ENCODE data around the gene HTR3C.
"Not testable (repeated sequence)": the region's sequence is repeated elsewhere in the genome, so short reads cannot be mapped to it uniquely, and the experiment has no call there.

The HTR3C gene, protein sequence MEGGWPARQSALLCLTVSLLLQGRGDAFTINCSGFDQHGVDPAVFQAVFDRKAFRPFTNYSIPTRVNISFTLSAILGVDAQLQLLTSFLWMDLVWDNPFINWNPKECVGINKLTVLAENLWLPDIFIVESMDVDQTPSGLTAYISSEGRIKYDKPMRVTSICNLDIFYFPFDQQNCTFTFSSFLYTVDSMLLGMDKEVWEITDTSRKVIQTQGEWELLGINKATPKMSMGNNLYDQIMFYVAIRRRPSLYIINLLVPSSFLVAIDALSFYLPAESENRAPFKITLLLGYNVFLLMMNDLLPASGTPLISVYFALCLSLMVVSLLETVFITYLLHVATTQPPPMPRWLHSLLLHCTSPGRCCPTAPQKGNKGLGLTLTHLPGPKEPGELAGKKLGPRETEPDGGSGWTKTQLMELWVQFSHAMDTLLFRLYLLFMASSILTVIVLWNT

DNA sequence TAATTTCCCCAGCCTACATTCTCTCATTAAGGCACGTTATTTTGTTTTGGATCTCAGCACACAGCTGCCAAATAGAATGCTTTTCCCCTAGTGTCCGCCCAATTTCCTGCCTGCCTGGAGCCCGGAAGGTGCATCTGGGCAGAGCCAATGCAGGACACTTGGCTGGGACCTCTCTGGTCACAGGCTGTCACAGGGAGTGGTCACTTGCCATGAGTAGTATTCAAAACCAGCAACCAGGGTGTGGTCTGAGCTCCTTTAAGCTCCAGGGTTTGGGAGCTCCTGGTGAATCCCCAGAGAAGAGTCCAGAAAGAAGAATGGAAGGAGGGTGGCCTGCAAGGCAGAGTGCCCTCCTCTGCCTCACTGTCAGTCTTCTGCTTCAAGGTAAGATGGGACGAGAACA, at the start of gene HTR3C:
Gene HTR3C, plus strand, starts transcription at position 281 of the 400 bp plus-strand sequence. Its CDS starts 34 bp downstream, at position 315.
- no peak for DNase-seq

DNA sequence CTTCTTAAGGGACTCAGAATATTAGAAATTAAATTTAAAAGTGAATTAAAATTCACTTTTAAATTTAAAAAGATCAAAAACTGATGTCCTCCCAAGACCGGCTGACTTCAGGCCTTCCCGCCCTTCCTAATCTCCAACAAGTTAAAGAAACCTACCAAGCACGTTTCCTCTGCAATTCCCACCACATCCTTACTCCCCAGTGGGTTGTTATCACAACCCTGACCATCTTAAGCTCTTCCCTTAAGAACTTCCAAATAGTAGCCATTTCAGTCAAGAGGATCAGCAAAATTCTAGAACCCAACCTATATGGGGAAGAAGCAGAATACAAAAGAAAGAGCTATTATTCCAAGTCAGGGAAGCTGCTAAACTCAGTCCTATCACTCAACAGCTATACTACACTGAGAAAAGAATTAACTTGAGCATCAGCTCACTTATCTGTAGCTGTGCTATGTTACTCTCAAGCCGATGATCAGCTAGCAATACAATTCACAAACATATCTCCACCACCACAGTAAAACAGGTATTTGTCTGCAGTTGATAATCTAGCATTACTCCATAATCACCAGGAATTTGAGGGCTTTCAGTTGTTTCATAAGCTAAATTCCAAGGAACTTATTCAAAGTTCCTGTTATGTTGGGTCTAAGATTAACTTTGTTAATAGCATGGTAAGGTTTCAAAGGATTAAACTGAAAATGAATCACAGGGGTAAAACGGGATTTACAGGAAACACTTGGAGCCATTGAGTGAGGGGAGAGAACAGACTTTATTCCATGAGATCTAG, 49.5 kb upstream of the HTR3C start:
- no peak for DNase-seq

DNA sequence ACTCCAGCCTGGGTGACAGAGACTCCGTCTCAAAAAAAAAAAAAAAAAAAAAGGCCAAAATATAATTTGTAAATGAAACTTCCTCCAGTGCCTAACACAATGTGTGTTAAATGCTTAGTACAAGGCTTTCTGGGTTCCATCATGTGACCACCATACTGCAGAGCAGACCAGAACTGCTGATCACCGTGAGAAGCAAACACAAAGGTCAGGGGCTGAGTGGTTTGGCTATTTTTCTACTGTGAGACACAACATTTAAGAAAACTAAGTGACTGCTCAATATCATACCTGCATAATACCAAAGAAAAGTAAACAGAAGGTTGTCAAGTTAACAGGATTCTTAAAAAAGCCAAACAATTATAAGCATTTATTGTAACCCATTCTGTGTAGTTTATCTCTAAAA, 48.4 kb upstream of the HTR3C start:
- DNase-seq, result no peak

DNA sequence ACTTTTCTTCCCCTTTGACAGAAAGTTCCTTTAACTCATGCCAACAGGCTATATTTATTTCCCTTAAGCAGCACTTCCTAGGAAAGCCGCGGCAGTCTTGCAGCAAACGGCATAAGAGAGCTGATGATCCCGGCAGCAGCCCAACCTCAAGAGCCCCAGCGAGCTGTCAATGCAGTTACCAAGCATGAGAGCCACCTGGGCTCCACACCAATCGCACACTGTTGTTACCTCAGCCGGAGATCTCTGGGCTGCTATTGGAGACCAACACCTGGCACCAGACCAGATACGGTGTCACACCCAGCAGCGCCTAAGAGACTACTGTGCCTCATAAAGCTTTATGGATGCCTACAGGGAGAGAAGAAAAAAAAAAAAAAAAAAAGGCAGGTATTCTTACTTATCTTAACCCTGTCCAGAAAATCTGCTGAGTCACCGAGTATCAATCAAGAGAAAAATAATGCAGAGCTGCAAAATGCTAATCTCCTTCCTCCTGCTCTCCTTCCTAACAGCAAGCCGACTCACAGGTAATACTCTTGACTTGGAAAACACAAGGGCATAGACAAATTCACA, 46.8 kb upstream of the HTR3C start:
- peak; percentile 3 to 10 for DNase-seq

DNA sequence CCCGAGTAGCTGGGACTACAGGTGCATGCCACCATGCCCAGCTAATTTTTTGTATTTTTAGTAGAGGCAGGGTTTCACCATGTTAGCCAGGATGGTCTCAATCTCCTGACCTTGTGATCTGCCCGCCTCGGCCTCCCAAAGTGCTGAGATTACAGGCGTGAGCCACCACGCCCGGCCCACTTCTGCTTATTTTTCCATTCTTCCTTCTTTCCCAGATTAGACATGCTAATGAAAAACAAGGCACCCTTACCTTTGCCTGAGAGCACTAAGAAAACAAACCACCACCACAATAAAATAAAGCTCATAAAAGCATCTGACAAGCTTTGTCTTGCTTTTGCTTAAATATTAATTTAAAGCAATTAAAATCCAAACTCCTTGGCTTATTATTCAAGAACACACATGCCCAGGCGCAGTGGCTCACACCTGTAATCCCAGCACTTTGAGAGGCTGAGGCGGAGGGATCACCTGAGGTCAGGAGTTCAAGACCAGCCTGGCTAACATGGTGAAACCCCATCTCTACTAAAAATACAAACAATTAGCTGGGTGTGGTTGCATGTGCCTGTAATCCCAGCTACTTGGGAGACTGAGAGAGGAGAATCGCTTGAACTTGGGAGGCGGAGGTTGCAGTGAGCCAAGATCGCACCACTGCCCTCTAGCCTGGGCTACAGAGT, 45.6 kb upstream of the HTR3C start:
- not testable (repeated sequence) for DNase-seq

DNA sequence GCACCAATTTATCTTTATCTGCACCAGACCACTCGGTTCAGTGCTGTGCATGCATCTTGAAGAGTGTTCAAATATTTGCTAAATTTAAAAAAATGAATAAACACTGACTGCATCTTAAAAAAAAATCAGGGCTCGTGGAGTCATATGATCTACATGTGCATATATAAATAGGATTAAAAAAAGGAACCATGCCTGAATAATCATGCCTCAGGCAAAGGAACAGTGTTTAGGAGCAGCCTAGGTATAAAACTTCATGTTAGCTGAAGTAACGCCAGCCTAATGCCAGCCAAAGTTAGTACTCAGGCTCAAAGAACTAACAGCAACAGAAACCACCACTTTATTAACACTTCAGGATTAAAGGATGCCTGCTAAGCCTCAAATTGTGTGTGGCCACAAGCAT, 44.7 kb upstream of the HTR3C start:
- DNase-seq, result no peak

DNA sequence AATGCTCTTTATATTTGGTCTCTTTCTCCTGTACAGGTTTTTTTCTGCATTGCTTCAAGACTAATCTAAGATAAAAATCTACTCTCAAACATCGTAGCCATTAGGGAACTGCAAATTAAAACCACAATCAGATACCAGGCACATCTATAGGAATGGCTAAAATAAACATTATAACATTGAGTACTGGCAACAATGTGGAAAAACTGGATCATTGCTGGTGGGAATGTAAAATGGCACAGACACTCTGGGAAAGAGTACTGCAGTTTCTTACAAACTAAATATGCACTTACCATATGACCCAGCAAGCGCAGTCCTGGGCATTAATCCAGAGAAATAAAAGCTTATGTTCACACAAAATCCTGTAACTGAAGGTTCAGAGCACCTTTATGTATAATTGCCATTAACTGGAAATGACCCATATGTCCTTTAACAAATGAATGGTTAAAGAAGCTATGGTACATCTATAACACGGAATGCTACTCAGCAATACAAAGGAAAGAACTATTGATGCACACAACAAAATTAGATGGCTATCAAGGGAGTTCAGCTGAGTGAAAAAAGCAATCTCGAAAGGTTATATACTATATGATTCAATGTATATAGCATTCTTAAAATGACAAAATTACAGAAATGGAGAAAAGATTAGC, 41.5 kb upstream of the HTR3C start:
- no peak for DNase-seq

DNA sequence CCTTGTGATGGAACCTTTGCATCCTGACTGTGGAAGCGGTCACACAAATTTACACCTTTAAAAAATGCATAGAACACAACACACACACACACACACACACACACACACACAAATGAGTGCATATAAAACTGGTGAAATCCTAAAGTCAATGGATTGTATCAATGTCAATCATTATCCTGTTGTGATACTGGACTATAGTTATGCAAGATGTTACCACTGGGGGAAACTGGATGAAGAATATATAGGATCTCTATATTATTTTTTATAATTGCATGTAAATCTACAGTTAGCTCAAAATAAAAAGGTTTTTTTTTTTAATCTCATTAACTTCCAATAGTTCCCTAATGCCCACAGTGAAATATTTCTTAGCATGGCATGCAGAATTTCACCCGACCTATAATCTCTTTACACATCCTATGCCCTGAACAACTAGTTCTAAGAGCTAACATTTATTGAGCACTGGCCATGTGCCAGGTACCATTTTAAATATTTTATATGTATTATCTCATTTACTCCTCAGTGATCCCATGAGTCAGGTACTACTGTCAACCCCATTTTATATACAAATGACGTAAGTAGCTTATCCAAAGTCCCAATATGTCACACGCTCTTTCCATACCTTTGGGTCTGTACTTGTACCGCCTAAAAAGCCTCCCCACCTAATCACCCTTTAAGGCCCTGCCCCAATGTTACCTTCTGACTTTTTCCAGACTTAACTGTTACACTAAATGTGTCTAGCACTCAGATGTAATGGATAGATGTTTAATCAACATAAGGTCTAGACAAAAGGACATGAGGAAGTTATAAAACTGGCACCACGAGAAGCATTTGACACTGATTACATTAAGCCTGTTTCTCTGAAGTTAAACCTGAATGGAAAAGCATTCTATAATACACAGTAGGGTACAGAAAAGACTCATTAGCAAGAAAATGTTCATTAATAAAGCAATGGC, 40.6 kb upstream of the HTR3C start:
- no peak for DNase-seq

DNA sequence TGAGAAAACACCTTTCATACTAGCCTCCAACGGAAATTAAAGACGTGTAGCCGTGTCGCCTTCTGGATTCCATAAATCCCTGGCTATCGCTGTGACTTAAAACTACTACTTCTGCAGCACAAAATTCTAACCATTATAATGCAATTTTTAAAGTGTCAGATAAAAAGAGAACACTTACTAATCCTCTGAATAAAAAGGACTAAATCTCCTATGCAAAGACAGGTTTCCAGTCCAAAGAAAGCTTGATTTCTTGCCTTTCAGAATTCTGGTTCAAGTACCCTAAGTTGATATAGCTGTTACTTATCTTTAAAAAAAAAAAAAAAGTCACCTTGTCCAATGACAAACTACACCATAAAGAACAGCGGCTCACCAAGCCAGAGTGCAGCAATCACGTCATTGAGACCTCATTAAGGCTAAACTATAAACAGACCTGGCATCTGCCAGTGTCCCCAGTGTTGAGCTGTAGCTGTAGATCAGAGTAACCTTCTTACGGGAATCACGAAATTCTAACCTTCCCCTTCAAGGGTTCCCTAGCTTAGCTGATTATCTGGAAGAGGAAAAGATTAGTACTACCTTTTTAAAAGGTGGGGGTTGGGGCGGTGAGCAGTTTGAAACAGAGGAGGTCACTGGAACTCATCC, 37.3 kb upstream of the HTR3C start:
- DNase-seq, result no peak

DNA sequence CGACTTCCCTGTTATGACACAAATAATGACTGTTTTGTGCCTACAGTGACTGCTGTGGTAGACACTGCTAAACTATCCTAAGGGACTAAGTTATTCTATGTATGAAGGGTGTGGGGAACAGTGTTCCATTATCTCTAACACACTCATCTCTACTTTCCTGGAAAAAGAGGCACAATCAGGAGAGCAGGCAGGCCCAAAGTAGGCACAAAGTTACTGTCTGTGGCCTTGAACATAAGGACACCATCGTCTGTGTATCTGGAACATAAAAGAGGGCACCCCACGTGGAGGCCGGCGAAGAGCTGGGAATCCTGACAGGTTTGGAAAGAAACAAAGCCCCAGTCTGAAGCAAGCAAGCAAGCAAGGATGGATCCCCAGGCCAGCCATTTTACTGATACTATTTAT, 36.7 kb upstream of the HTR3C start:
- no peak for DNase-seq

DNA sequence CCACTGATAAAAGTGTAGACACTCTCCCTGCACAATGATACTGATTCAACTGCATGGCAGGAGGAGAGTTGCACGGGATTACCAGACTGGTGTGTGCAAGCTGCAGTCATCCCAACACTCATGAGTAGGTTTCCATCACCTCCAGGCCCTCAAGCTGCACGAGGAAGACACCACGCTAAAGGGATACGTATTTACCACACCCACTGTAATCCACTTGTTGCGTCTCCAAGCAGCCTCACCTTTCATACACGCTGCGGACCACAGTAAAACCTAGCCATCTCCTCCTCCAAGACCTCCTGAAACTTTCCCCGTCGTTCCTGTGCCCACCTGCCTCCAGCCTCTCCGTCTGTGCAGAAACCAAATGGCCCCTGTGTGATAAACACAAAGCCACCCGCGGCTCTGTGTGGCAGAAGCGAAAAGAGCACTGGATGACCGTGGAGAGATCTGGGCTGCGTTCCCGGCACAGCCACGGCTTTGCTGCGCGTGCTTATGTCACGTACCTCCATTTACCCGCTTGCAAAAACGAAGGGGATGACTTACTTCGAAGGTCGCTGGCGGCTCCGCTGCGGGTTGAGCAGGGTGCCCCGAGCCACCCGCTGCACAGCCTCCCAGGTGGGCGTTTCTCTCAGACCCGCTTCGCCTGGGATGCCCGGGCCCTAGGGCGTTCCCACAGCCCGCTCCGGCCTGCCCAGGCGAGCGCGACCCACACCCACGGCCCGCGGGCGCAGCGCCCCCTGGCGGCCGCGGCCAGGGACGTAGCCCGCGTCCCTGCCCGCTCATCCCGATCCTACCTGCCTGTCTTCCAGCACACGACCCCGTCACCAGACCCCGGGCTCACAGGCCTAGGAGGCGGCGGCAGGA, 35.8 kb upstream of the HTR3C start:
- peak; percentile 56 to 64 for DNase-seq

DNA sequence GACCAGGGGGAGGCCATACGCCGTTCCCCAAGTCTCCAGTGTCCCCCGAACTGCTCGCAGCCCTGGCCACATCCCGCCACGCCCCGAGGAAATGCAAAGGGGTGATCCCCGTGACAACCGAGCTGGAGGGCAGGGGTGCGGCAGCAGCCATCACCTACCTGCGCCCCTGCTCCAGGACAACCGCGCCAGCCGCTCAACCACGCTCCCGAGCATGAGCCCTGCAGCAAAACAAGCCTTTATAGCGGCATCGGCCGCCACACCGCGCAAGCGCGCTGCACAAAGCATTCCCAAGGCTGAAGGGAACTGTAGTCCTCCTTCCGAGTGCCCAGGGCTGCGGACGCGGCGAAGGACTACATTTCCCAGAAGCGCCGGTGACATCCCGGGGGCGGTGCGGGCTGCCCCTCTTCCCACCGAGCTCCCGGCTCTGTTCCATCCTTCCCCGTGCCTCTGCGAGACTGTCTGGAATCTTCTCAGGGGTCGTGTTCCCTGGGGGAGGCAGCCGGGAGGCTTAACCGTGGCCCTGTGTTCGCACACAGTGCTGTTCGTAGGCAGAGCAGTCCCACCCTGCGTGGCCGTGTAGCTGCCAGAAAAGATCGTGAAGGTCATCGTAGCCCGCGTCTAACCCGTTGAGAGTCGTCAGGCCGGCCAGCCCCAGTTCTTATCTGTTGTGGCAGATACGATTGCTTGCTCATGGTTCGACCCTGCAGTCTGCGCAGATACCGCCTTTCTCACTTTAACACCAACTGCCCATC, 35.0 kb upstream of the HTR3C start, which contains the start of gene ABCC5:
Gene ABCC5, minus strand, starts transcription at position 213 of the 752 bp plus-strand sequence. CDS start 3,492 bp downstream, outside the sequence.
- peak; percentile 86 to 88 for DNase-seq

DNA sequence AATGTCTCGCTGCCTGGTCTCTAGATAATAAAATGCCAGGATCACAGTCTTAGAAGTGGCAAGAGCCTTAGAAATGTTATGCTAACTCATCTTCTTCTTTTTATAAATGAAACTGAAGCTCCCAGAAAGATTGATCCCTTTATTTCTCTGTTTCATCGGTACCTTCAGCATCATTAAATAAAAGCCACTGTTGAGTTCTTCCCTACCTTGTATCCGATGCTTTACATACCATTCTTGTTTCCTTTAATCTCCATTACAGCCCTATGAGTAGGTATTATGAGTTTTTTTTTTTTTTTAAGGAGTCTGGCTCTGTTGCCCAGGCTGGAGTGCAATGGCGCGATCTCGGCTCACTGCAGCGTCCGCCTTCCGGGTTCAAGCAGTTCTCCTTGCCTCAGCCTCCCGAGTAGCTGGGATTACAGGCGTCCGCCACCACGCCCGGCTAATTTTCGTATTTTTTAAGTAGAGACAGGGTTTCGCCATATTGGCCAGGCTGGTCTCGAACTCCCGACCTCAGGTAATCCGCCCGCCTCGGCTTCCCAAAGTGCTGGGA, 34.3 kb upstream of the HTR3C start:
- no peak for DNase-seq

DNA sequence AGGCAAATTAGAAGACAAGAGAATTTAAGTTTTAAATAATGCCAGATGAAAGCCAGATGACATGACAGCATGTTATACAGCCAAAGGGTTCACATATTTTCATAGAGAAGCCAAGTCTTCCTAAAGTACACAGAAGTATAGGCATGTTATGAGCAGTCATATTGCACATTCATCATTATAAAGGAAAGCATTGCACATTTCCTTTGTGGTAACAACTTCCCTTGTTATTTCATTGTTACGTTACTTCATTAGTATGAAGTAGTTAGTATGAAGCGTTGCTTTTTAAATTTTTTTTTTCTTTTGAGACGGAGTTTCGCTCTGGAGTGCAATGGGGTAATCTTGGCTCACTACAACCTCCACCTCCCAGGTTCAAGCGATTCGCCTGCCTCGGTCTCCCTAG, 30.5 kb upstream of the HTR3C start:
- DNase-seq, result no peak

DNA sequence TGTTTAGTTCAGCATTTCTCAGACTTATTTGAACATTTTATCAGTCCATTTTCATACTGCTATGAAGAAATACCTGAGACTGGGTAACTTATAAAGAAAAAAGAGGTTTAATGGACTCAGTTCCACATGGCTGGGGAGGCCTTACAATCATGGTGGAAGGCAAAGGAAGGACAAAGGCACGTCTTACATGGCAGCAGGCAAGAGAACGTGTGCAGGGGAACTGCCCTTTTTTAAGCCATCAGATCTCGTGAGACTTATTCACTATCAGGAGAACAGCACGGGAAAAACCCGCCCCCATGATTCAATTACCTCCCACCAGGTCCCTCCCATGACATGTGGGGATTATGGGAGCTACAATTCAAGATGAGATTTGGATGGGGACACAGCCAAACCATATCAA, 27.6 kb upstream of the HTR3C start:
- not testable (repeated sequence) for DNase-seq

DNA sequence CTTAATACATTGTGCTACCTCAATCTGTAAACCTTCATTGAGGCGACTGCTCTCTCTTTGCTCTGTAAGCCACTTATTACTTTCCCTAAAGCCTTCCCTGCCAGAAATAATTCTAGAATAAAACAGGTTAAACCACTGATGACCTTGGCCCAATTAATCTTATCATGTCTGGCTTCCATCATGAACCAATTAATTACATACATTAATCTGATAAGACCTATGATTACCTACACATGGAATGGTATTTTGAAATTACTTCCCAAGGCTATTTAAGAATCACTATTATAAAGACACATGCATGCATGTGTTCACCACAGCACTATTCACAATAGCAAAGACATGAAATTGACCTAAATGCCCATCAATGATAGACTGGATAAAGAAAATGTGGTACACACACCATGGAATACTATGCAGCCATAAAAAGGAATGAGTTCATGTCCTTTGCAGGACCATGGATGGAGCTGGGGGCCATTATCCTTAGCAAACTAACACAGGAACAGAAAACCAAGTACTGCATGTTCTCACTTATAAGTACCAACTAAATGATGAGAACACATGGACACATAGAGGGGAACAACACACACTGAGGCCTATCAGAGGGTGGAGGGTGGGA, 24.5 kb upstream of the HTR3C start:
- not testable (repeated sequence) for DNase-seq

DNA sequence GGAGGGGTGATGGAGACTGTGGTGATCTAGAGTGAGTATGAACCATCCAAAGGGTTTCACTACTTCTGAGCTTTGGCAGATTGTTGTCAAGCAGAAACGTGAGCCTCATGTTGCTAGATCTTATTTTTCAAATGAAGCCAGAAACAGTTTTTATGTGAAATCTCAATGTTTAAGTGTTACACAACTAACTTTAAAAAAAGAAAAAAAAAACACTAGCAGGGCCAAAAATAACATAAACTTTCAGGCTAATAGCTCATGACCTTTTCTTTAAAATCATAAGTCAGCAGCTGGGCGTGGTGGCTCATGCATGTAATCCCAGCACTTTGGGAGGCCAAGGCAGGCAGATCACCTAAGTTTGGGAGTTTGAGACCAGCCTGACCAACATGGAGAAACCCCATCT, 23.4 kb upstream of the HTR3C start:
- DNase-seq, result no peak

DNA sequence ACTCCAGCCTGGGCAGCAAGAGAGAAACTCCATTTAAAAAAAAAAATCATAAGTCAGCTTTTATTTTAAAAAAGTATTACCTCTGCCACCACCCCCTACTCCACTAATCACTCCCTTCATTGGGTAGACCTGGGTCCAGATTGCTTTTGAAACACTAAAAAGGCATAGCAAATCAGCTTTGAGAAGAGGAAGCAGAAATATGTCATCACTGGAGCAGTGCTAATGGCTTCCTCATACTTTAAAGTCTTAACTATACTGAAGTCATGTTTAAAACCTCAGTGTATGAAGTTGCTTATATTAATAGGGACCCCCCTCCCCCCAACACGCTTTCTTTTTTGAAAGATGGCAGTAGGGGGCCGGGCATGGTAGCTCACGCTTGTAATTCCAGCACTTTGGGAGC, 22.3 kb upstream of the HTR3C start:
- no peak for DNase-seq
